ENCODE data around the gene ZNF778.

ZNF778 gene

GRCh38 chr16:89197033-89197632 is 20.4 kb upstream of the ZNF778 start:
- Histone ChIP-seq H3K27me3 (ENCODE audit: insufficient read depth, low read length, poor library complexity, severe bottlenecking) (no peaks in the 10 kb centered on the region), H2AFZ (ENCODE audit: low read length) (no peak overlapping the region), H3F3A (ENCODE audit: low read depth) (no peaks in the 10 kb centered on the region), H4K20me1 (ENCODE audit: insufficient read depth, low read length, poor library complexity, severe bottlenecking) (no peaks in the 10 kb centered on the region), H3K36me3 (ENCODE audit: insufficient read depth, low read length) (no peaks in the 10 kb centered on the region), H3K9ac (ENCODE audit: low read depth, low read length, poor library complexity, severe bottlenecking) (no peak overlapping the region), H3K4me3 (ENCODE audit: low read length, poor library complexity, severe bottlenecking) (no peak overlapping the region), H3K4me1 (ENCODE audit: insufficient read depth, low read length, poor library complexity, severe bottlenecking) (no peaks in the 10 kb centered on the region), H3K9me3 (ENCODE audit: insufficient read depth, low read depth, low read length) (no peaks in the 10 kb centered on the region), H3K79me2 (ENCODE audit: insufficient read depth, low read length) (no peaks in the 10 kb centered on the region), H3K9me2 (replicated peaks; ENCODE audit: low read depth, low read length) (no peaks in the 10 kb centered on the region), H3K4me2 (ENCODE audit: low read depth, low read length, poor library complexity, severe bottlenecking) (no peak overlapping the region)
- TF ChIP-seq EZH2phosphoT487 (IDR thresholded peaks at IDR 0.05; ENCODE audit: borderline replicate concordance) (no peak), CTCF (conservative IDR thresholded peaks at IDR 0.05; ENCODE audit: low read length) (no peak)

GRCh38 chr16:89197633-89198416 is 19.7 kb upstream of the ZNF778 start:
- Histone ChIP-seq H3K4me1 (ENCODE audit: insufficient read depth, low read length, poor library complexity, severe bottlenecking) (no peaks in the 10 kb centered on the region), H3K79me2 (ENCODE audit: insufficient read depth, low read length) (no peaks in the 10 kb centered on the region), H3K27me3 (ENCODE audit: insufficient read depth, low read length, poor library complexity, severe bottlenecking) (no peaks in the 10 kb centered on the region), H3K9me2 (replicated peaks; ENCODE audit: low read depth, low read length) (no peaks in the 10 kb centered on the region), H3F3A (ENCODE audit: low read depth) (no peaks in the 10 kb centered on the region), H2AFZ (ENCODE audit: low read length) (no peak overlapping the region), H4K20me1 (ENCODE audit: insufficient read depth, low read length, poor library complexity, severe bottlenecking) (no peaks in the 10 kb centered on the region), H3K36me3 (ENCODE audit: insufficient read depth, low read length) (no peaks in the 10 kb centered on the region), H3K9ac (ENCODE audit: low read depth, low read length, poor library complexity, severe bottlenecking) (no peak overlapping the region), H3K4me2 (ENCODE audit: low read depth, low read length, poor library complexity, severe bottlenecking) (no peak overlapping the region), H3K9me3 (ENCODE audit: insufficient read depth, low read depth, low read length) (no peaks in the 10 kb centered on the region), H3K4me3 (ENCODE audit: low read length, poor library complexity, severe bottlenecking) (no peak overlapping the region)
- TF ChIP-seq EZH2phosphoT487 (IDR thresholded peaks at IDR 0.05; ENCODE audit: borderline replicate concordance) = no peak
- TF ChIP-seq CTCF (conservative IDR thresholded peaks at IDR 0.05; ENCODE audit: low read length) = no peak

GRCh38 chr16:89198417-89199240 is 18.9 kb upstream of the ZNF778 start:
- Histone ChIP-seq H3K4me3 (ENCODE audit: low read length, poor library complexity, severe bottlenecking) (no peak overlapping the region), H3F3A (ENCODE audit: low read depth) (no peaks in the 10 kb centered on the region), H3K27me3 (ENCODE audit: insufficient read depth, low read length, poor library complexity, severe bottlenecking) (no peaks in the 10 kb centered on the region), H2AFZ (ENCODE audit: low read length) (no peak overlapping the region), H3K4me1 (ENCODE audit: insufficient read depth, low read length, poor library complexity, severe bottlenecking) (no peaks in the 10 kb centered on the region), H3K9me2 (replicated peaks; ENCODE audit: low read depth, low read length) (no peaks in the 10 kb centered on the region), H3K4me2 (ENCODE audit: low read depth, low read length, poor library complexity, severe bottlenecking) (no peak overlapping the region), H3K9ac (ENCODE audit: low read depth, low read length, poor library complexity, severe bottlenecking) (no peak overlapping the region), H4K20me1 (ENCODE audit: insufficient read depth, low read length, poor library complexity, severe bottlenecking) (no peaks in the 10 kb centered on the region), H3K9me3 (ENCODE audit: insufficient read depth, low read depth, low read length) (no peaks in the 10 kb centered on the region), H3K79me2 (ENCODE audit: insufficient read depth, low read length) (no peaks in the 10 kb centered on the region), H3K36me3 (ENCODE audit: insufficient read depth, low read length) (no peaks in the 10 kb centered on the region)
- TF ChIP-seq CTCF (conservative IDR thresholded peaks at IDR 0.05; ENCODE audit: low read length) = no peak
- no peak for TF ChIP-seq EZH2phosphoT487 (IDR thresholded peaks at IDR 0.05; ENCODE audit: borderline replicate concordance)
